ENCODE measurements around the gene CDH4. TPM values are rescaled to one million over a fixed set of nuclear protein-coding genes. Genes with fewer than 3 reads are reported as not detected.

Gene CDH4
- total and polyA plus RNA-seq, 9 of the 15 experiments (the other 6 are each of a cell fraction or from before 2014, with no cell fraction given), result 0.04 TPM; not detected in 8

GRCh38 chr20:61459266-61459665, 207.2 kb downstream of the CDH4 start:
- no peaks in the 10 kb centered on the region for H3K79me2 ChIP-seq (ENCODE audit: control insufficient read depth, insufficient read depth, low read length)
- no peaks in the 10 kb centered on the region for H3K9me1 ChIP-seq (ENCODE audit: control insufficient read depth, insufficient read depth, low read length)
- H3K4me3 ChIP-seq, result no peak overlapping the region
- intact Hi-C loops (cut with micrococcal nuclease) (no loop called here), in situ Hi-C loops (cut with MboI) (no loop called here)
- no peak for ATAC-seq
- BruUV-seq (replicated peaks), result no TSS peak
- WGBS (ENCODE audit: insufficient coverage, low coverage, missing lambda C conversion rate), result 0% methylated on average over 7 of the region's 7 CpGs
- H3K4me2 ChIP-seq (ENCODE audit: insufficient read depth, low read length), result no peak overlapping the region
- H3K4me1 ChIP-seq (replicated peaks in 1 of 2; ENCODE audit: control insufficient read depth in 2 of 2, insufficient read depth in 2 of 2, low read length in 2 of 2), result no peaks in the 10 kb centered on the region
- no peak for DNase-seq (ENCODE audit: extremely low read depth in 1 of 4, low spot score in 3 of 4)
- no peak overlapping the region for H2AFZ ChIP-seq (ENCODE audit: low read depth, low read length)
- FAIRE-seq, result no peak
- ChIA-PET POLR2A (interaction anchor here (0.6 kb wide), 1 partner anchor 108 kb away, joined by 3 read pairs; no protein-coding TSS in a partner anchor), CTCF (ENCODE audit: low intra/inter-chr PET ratio) (no interaction called here)
- no peaks in the 10 kb centered on the region for H4K20me1 ChIP-seq (replicated peaks; ENCODE audit: control insufficient read depth, insufficient read depth, low read length)
- no peak overlapping the region for H3K27ac ChIP-seq (ENCODE audit: extremely low read depth, low read depth, low read length)
- H3K9ac ChIP-seq (ENCODE audit: insufficient read depth in 1 of 2, low read depth in 2 of 2, low read length in 2 of 2), result no peak overlapping the region
- H3K9me3 ChIP-seq (replicated peaks; ENCODE audit: control insufficient read depth, insufficient read depth, low read depth, low read length), result no peaks in the 10 kb centered on the region
- no peaks in the 10 kb centered on the region for H3K36me3 ChIP-seq (ENCODE audit: control insufficient read depth, insufficient read depth, low read length)
- TF ChIP-seq ETS1 (conservative IDR thresholded peaks at IDR 0.05; ENCODE audit: control insufficient read depth, low read depth, low read length) (no peak), ZNF584 (CRISPR knock-in tag; IDR thresholded peaks at IDR 0.05; ENCODE audit: low read depth) (no peak), ZNF133 (CRISPR knock-in tag; IDR thresholded peaks at IDR 0.05) (no peak), SAP30 (IDR thresholded peaks at IDR 0.05; ENCODE audit: borderline replicate concordance, insufficient read depth, low read depth, low read length, poor library complexity, severe bottlenecking) (no peak), ATF1 (CRISPR knock-in tag; IDR thresholded peaks at IDR 0.05) (no peak), ATF1 (tag; IDR thresholded peaks at IDR 0.05) (no peak), CBX1 (IDR thresholded peaks at IDR 0.05; ENCODE audit: low read depth) (no peak), EHMT2 (IDR thresholded peaks at IDR 0.05) (no peak), MAFK (IDR thresholded peaks at IDR 0.05; ENCODE audit: low read length) (no peak), COPS2 (conservative IDR thresholded peaks at IDR 0.05) (no peak), DNMT1 (IDR thresholded peaks at IDR 0.05) (no peak)
- H3K27me3 ChIP-seq (ENCODE audit: control insufficient read depth in 2 of 2, insufficient read depth in 2 of 2, low read length in 2 of 2), result no peaks in the 10 kb centered on the region; a peak in 1 of 5 replicates
